HepG2 (cell line): ENCODE data around the gene PRKCB. TPM values are rescaled to one million over a fixed set of nuclear protein-coding genes. Genes with fewer than 3 reads are reported as not detected.

Experiments
- ATAC-seq: fragments of 200-7000 bp; cut with Tn5 transposase; 3 replicates; pipeline ENCODE4 v1.9.1; 2020; ENCODE audit warnings: mild to moderate bottlenecking, moderate library complexity
- BruUV-seq: library from RNA; stranded (reverse); fragments of 400-500 nt; replicated peaks from 2 replicates; lab custom pipeline; 2021; lab: Mats Ljungman, UMichigan
- CTCF ChIA-PET: fragments of 300-600 bp; formaldehyde crosslinking; extraction: SDS; loops from one replicate; lab custom pipeline; 2021; ENCODE audit warnings: low total read pairs, inconsistent platforms, low intra/inter-chr PET ratio; lab: Yijun Ruan, JAX
- POLR2A ChIA-PET: fragments of 350-600 bp; sonication (Branson Sonifier 250); formaldehyde crosslinking; loops from one replicate; lab custom pipeline; 2020; ENCODE audit warnings: antibody characterized with exemption, inconsistent platforms; lab: Yijun Ruan, JAX
- DNase-seq: peaks from one replicate; pipeline ENCODE4 v3.0.0-alpha.2; 2015; ENCODE audit warnings: low spot score
- FAIRE-seq: peaks from 3 replicates; lab custom pipeline; 2011; peaks lifted over from hg19 to GRCh38; lab: Jason Lieb, UNC
- H2AFZ ChIP-seq: one replicate; pipeline ENCODE4 v1.6.1; 2011; ENCODE audit warnings: low read length, inconsistent platforms
- H3K27ac ChIP-seq: fragments of 300-600 bp; 3 replicates; pipeline ENCODE4 v1.8.0; 2011; ENCODE audit warnings: mixed run types, mild to moderate bottlenecking, mixed read lengths, low read length, inconsistent platforms; ENCODE audit not compliant: insufficient read depth; ENCODE audit errors: extremely low read length
- H3K27me3 ChIP-seq, 2 experiments: fragments of 200-600 bp in 1 of 2; 2 replicates in 1 of 2; 3 replicates in 1 of 2; pipeline versions ENCODE4 v1.6.0 to v1.8.0; 2011; ENCODE audit warnings: low read length in 2 of 2, mild to moderate bottlenecking in 2 of 2, moderate library complexity in 2 of 2, inconsistent platforms in 1 of 2; ENCODE audit not compliant: insufficient read depth in 2 of 2, control insufficient read depth in 1 of 2
- H3K36me3 ChIP-seq, 2 experiments: fragments of 200-600 bp in 1 of 2; replicated peaks in 1 of 2; 2 replicates in 1 of 2; 3 replicates in 1 of 2; pipeline versions ENCODE4 v1.5.1 to v1.8.0; 2011; ENCODE audit warnings: low read length in 2 of 2, inconsistent platforms in 1 of 2; ENCODE audit not compliant: insufficient read depth in 2 of 2, control insufficient read depth in 1 of 2
- H3K4me1 ChIP-seq: 2 replicates; pipeline ENCODE4 v1.5.1; 2012; ENCODE audit warnings: low read length, inconsistent platforms; ENCODE audit not compliant: insufficient read depth
- H3K4me2 ChIP-seq: 2 replicates; pipeline ENCODE4 v1.6.0; 2011; ENCODE audit warnings: low read depth, low read length, inconsistent platforms
- H3K4me3 ChIP-seq, 3 experiments: fragments of 200-600 bp in 1 of 3; sonication (generic), shearing (Covaris generic) in 1 of 3; replicated peaks in 1 of 3; 2 replicates each; pipeline ENCODE4 v1.5.1; 2011 to 2016; ENCODE audit warnings: low read length in 3 of 3, inconsistent platforms in 2 of 3, low read depth in 2 of 3, mild to moderate bottlenecking in 2 of 3, control low read depth in 1 of 3, mixed read lengths in 1 of 3; ENCODE audit not compliant: insufficient read depth in 1 of 3
- H3K79me2 ChIP-seq: one replicate; pipeline ENCODE4 v1.6.1; 2011; ENCODE audit warnings: low read length, inconsistent platforms; ENCODE audit not compliant: insufficient read depth
- H3K9ac ChIP-seq: 2 replicates; pipeline ENCODE4 v1.6.0; 2011; ENCODE audit warnings: mild to moderate bottlenecking, low read depth, low read length, inconsistent platforms; ENCODE audit not compliant: insufficient read depth
- H3K9me3 ChIP-seq: 2 replicates; pipeline ENCODE4 v1.5.1; 2012; ENCODE audit warnings: mild to moderate bottlenecking, low read length
- H4K20me1 ChIP-seq: 2 replicates; pipeline ENCODE4 v1.6.0; 2011; ENCODE audit warnings: inconsistent platforms, mild to moderate bottlenecking, low read length, moderate library complexity; ENCODE audit not compliant: insufficient read depth
- ELF1 ChIP-seq: sonication (generic); formaldehyde crosslinking; IDR thresholded peaks from 2 replicates; pipeline ENCODE4 v1.4.0; 2020; ENCODE audit warnings: missing genetic modification reagents
- GATAD2A ChIP-seq: IDR thresholded peaks from 2 replicates; pipeline ENCODE4 v1.6.1; 2016
- KLF16 ChIP-seq, 2 experiments: sonication (generic) in 1 of 2; formaldehyde crosslinking in 1 of 2; IDR thresholded peaks; 2 replicates each; pipeline versions ENCODE4 v1.6.1 to v1.8.0; 2016 to 2023; ENCODE audit warnings: missing genetic modification reagents in 2 of 2, missing compliant biosample characterization in 1 of 2
- MAF1 ChIP-seq: sonication (generic); formaldehyde crosslinking; IDR thresholded peaks from 2 replicates; pipeline ENCODE4 v1.5.0; 2020; ENCODE audit warnings: missing genetic modification reagents, borderline replicate concordance
- MAZ ChIP-seq, 2 experiments: sonication (generic) in 1 of 2; formaldehyde crosslinking in 1 of 2; IDR thresholded peaks; 2 replicates each; pipeline versions ENCODE4 v1.5.0 to v1.6.1; 2012 to 2020; ENCODE audit warnings: low read depth in 2 of 2, mild to moderate bottlenecking in 2 of 2, borderline replicate concordance in 1 of 2, improper control_type of control experiment in 1 of 2, low read length in 1 of 2, missing genetic modification reagents in 1 of 2, moderate library complexity in 1 of 2
- NR2F1 ChIP-seq, 2 experiments: fragments of 450-650 bp in 1 of 2; formaldehyde crosslinking in 1 of 2; IDR thresholded peaks; 2 replicates each; pipeline versions ENCODE4 v1.5.0 to v1.6.1; 2016 to 2020; ENCODE audit warnings: mild to moderate bottlenecking in 1 of 2, missing compliant biosample characterization in 1 of 2, missing genetic modification reagents in 1 of 2, moderate library complexity in 1 of 2
- PAF1 ChIP-seq: IDR thresholded peaks from 2 replicates; pipeline ENCODE4 v1.6.1; 2016; ENCODE audit warnings: missing genetic modification reagents, missing compliant biosample characterization
- RAD51 ChIP-seq: fragments of 450-650 bp; IDR thresholded peaks from 2 replicates; pipeline ENCODE4 v1.6.1; 2016; ENCODE audit warnings: borderline replicate concordance
- ZBTB33 ChIP-seq: sonication (generic); formaldehyde crosslinking; IDR thresholded peaks from 2 replicates; pipeline ENCODE4 v1.4.0; 2020; ENCODE audit warnings: missing genetic modification reagents
- ZC3H4 ChIP-seq: sonication (generic); formaldehyde crosslinking; IDR thresholded peaks from 2 replicates; pipeline ENCODE4 v1.4.0; 2020; ENCODE audit warnings: missing genetic modification reagents, borderline replicate concordance
- ZKSCAN1 ChIP-seq: fragments of 150-350 bp; IDR thresholded peaks from 2 replicates; pipeline ENCODE4 v1.6.1; 2014; ENCODE audit warnings: low read length
- ZNF20 ChIP-seq: sonication (generic); formaldehyde crosslinking; IDR thresholded peaks from 2 replicates; pipeline ENCODE4 v1.4.0; 2020; ENCODE audit warnings: mild to moderate bottlenecking, moderate library complexity, missing genetic modification reagents
- ZNF292 ChIP-seq: sonication (generic); formaldehyde crosslinking; IDR thresholded peaks from 2 replicates; pipeline ENCODE4 v1.8.1; 2022; ENCODE audit warnings: mild to moderate bottlenecking, low read depth, missing genetic modification reagents, borderline replicate concordance
- ZNF552 ChIP-seq: sonication (generic); formaldehyde crosslinking; IDR thresholded peaks from 2 replicates; pipeline ENCODE4 v1.9.0; 2022; ENCODE audit warnings: missing genetic modification reagents, mild to moderate bottlenecking, borderline replicate concordance
- ZNF563 ChIP-seq: sonication (generic); formaldehyde crosslinking; IDR thresholded peaks from 2 replicates; pipeline ENCODE4 v1.8.0; 2022; ENCODE audit warnings: mild to moderate bottlenecking, moderate library complexity, missing genetic modification reagents
- ZNF670 ChIP-seq: sonication (generic); formaldehyde crosslinking; IDR thresholded peaks from 2 replicates; pipeline ENCODE4 v1.8.0; 2022; ENCODE audit warnings: mild to moderate bottlenecking, missing genetic modification reagents, borderline replicate concordance
- WGBS: methylation state at CpG from one replicate; pipeline ENCODE4 v1.1.6; 2017; ENCODE audit warnings: low lambda C conversion rate; 5-methylcytosine and 5-hydroxymethylcytosine counted together
- in situ Hi-C: cut with HindIII; loops from 2 replicates; pipeline ENCODE4 v1.10.0; 2017; ENCODE audit warnings: low pct_unique_long_range_greater_than_20kb; ENCODE audit not compliant: extremely low pct_ligation_motif_present
- intact Hi-C: fragments of 100-400 bp; cut with micrococcal nuclease; formaldehyde crosslinking; loops from one replicate; pipeline ENCODE4 v1.10.0; 2022; ENCODE audit not compliant: unreplicated experiment
- polyA plus RNA-seq, 8 experiments: library from polyadenylated mRNA; depleted of rRNA in 3 of 8; stranded (reverse) in 7 of 8; unstranded in 1 of 8; fragments of >200 nt; fragmentation: Illumina TruSeq in 4 of 8; extraction: Trizol in 4 of 8; gene quantifications; 2 replicates each; pipeline versions ENCODE4 v1.2.1 to v1.2.3, GENCODE V29; 2011 to 2016; ENCODE audit warnings: low read depth in 4 of 8, missing spikeins in 1 of 8, mixed read lengths in 1 of 8; ENCODE audit not compliant: insufficient read depth in 1 of 8
- total RNA-seq, 5 experiments: library from RNA; depleted of rRNA; stranded (reverse); fragments of >200 nt; fragmentation: Illumina TruSeq; extraction: Trizol; gene quantifications; 2 replicates each; pipeline ENCODE4 v1.2.3, GENCODE V29; 2016; ENCODE audit warnings: low read depth in 1 of 5

The PRKCB gene
- total and polyA plus RNA-seq, 2 of the 13 experiments (the other 11 are each of a cell fraction or from before 2014, with no cell fraction given), result 0.01 TPM; not detected in 1

GRCh38 chr16:24135624-24136565 is 300.1 kb downstream of the PRKCB start:
- in situ Hi-C loops, result no loop called here
- Histone ChIP-seq H3K4me1 (no peaks in the 10 kb centered on the region), H3K36me3 (no peaks in the 10 kb centered on the region), H3K27me3 (0 out of 5 replicates have a peak, but pooled peaks cover 0 to 4% of the 10 kb centered on the region in 2 experiments), H3K4me3 (no peak overlapping the region), H2AFZ (no peak overlapping the region), H3K9ac (no peak overlapping the region), H3K9me3 (no peaks in the 10 kb centered on the region), H4K20me1 (no peaks in the 10 kb centered on the region), H3K79me2 (no peaks in the 10 kb centered on the region), H3K27ac (no peak overlapping the region), H3K4me2 (no peak overlapping the region)
- no TSS peak for BruUV-seq
- ATAC-seq (no peak), DNase-seq (no peak), FAIRE-seq (no peak)
- ChIA-PET POLR2A (no interaction called here), CTCF (no interaction called here)
- WGBS, result 28% methylated on average over 9 of the region's 9 CpGs
- TF ChIP-seq ZNF20 (no peak), ZNF670 (no peak), ZKSCAN1 (no peak), MAF1 (CRISPR knock-in tag) (no peak), ZNF552 (CRISPR knock-in tag) (no peak), ZBTB33 (CRISPR knock-in tag) (no peak), ZC3H4 (CRISPR knock-in tag) (no peak), ZNF292 (no peak), GATAD2A (CRISPR knock-in tag) (no peak), RAD51 (no peak), ELF1 (CRISPR knock-in tag) (no peak), MAZ (IDR thresholded peaks at IDR 0.05; ENCODE audit: borderline replicate concordance, low read depth, low read length) (no peak), MAZ (CRISPR knock-in tag; IDR thresholded peaks at IDR 0.05; ENCODE audit: low read depth) (no peak), PAF1 (CRISPR knock-in tag) (no peak), NR2F1 (CRISPR knock-in tag; IDR thresholded peaks at IDR 0.05) (no peak), KLF16 (CRISPR knock-in tag; IDR thresholded peaks at IDR 0.05) (no peak), ZNF563 (no peak)
- intact Hi-C loops, result no loop called here
